Measurements from ENCODE around the gene ZCCHC2.

ZCCHC2 gene

DNA sequence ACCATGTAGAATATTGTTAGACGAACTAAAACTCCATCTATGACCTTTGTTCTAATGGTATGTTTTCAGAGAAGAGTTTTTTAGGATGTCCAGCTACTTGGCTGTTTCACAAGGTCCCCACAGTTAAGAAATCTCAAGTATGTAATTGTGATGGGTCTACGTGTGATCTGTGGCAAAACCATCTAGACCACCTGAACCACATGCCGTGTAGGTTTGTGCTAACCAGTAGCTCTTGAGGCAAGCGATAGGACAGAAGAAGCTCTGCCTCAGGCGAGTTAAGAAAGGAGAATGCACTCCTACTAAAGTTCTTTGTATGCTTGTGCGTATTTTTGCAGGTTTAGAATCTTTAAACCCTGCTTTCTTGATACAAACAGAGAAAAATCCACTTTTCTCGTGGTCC lies 13.2 kb downstream of the ZCCHC2 start:
- H3K4me3 ChIP-seq (ENCODE audit: low read depth, low read length): no peak overlapping the region
- TF ChIP-seq, protein P1, sequence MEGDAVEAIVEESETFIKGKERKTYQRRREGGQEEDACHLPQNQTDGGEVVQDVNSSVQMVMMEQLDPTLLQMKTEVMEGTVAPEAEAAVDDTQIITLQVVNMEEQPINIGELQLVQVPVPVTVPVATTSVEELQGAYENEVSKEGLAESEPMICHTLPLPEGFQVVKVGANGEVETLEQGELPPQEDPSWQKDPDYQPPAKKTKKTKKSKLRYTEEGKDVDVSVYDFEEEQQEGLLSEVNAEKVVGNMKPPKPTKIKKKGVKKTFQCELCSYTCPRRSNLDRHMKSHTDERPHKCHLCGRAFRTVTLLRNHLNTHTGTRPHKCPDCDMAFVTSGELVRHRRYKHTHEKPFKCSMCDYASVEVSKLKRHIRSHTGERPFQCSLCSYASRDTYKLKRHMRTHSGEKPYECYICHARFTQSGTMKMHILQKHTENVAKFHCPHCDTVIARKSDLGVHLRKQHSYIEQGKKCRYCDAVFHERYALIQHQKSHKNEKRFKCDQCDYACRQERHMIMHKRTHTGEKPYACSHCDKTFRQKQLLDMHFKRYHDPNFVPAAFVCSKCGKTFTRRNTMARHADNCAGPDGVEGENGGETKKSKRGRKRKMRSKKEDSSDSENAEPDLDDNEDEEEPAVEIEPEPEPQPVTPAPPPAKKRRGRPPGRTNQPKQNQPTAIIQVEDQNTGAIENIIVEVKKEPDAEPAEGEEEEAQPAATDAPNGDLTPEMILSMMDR (conservative IDR thresholded peaks at IDR 0.05; ENCODE audit: low read depth, low read length): no peak
- no peak for DNase-seq (ENCODE audit: low read depth)

DNA sequence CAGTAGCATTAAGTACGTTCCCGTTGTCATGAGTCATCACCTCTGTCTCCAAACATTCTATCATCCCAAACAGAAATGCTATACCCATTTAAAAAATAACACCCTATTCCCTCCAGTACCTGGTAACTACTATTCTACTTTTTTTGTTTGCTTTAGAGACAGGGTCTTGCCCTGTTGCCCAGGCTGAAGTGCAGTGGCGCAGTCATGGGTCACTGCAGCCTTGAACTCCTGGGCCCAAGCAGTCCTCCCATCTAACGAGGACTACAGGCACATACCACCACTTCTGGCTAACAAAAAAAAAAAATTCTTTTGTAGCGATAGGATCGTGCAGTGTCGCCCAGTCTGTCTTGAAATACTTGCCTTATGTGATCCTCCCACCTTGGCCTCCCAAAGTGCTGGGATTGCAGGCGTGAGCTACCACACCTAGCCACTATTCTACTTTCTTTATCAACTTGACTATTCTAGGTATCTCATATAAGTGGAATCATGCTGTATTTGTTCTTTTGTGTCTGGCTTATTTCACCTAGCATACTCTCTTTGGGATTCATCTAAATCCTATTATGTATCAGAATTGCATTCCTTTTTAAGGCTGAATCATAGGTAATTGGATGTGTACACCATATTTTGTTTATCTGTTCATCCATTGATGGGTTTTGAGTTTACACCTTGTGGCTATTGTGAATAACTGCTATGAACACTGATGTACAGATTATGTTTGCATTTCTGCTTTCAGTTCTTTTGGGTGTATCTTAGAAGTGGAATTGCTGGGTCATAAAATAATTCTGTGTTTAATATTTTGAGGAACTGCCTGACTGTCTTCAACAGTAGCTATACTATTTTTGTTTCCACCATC lies 14.4 kb downstream of the ZCCHC2 start:
- no peak for DNase-seq (ENCODE audit: low read depth)
- TF ChIP-seq, protein P1 (conservative IDR thresholded peaks at IDR 0.05; ENCODE audit: low read depth, low read length): no peak
- no peak overlapping the region for H3K4me3 ChIP-seq (ENCODE audit: low read depth, low read length)

DNA sequence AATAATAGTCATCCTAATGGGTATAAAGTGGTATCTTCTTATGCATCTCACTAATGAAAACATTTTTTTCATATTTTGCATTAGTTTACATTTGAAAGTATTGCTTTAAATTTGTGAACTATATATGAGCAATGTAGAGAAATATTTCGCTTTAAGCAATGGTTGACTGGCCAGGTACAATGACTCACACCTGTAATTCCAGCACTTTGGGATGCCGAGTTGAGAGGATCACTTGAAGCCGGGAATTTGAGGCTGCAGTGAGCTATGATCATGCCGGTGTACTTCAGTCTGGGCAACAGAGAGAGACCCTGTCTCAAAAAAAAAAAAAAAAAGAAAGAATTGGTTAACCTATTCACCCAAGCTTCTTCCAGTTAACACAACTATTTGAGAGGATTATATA lies 15.1 kb downstream of the ZCCHC2 start:
- no peak for DNase-seq (ENCODE audit: low read depth)
- H3K4me3 ChIP-seq (ENCODE audit: low read depth, low read length): no peak overlapping the region
- TF ChIP-seq, protein P1 (conservative IDR thresholded peaks at IDR 0.05; ENCODE audit: low read depth, low read length): no peak

DNA sequence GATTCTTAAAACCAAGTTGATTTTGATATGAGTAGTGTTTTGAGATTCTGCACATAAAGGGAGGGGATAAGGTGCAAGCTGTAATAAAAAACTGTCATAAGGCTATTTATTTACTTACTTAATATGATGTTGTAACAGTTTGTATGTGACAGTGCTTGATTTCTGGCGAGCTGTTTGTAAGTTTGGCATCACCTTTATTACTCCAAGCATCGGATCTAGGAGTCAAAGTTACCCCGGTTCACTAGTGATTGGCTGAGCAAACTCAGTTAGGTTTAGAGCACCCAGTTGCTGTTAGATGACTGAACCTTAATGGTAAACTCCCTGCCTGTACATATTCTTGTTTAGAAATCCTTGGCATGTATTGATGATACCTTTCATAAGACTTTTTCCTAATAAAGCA lies 16.1 kb downstream of the ZCCHC2 start:
- TF ChIP-seq, protein P1 (conservative IDR thresholded peaks at IDR 0.05; ENCODE audit: low read depth, low read length): no peak
- H3K4me3 ChIP-seq (ENCODE audit: low read depth, low read length): no peak overlapping the region
- no peak for DNase-seq (ENCODE audit: low read depth)

DNA sequence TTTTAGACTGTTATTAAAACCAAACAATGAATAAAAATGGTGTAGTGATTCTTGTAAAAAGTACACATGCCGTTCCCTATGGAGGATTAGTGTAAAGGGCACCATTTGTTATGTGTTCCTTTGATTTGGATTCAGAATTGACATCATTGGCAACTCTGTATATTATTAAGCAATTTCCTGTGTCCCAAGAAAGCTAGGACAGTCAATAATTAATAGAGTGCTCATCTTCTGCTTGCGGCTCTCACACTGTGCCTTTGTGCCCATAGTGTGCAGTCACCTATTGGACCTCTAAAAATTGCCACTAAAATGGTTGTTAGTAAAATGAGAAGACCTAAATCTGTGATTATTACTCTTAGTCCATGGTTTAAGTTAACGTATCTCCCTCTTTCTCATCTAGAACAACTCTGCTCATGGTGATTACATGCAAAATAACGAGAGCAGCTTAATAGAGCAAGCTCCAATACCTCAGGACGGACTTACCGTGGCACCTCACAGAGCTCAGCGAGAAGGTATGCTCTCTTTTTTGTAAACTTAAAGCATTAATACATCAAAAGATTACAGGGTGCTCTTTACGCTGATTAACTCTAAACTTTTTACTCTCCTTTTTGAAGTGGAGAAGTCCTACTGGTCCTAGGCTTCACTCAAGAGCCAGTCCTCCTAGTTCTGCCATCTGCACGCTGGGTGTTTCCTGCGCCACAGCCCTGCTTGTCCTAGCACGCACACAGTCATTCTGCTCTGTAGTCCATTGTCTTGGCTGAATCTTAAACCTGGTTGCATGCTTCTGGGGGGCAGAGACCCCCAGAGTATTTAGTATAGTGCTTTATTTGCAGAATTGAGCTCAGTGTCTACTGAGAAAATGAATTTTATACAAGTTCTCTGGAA lies 16.7 kb downstream of the ZCCHC2 start:
- H3K4me3 ChIP-seq (ENCODE audit: low read depth, low read length): no peak overlapping the region
- no peak for DNase-seq (ENCODE audit: low read depth)
- TF ChIP-seq, protein P1 (conservative IDR thresholded peaks at IDR 0.05; ENCODE audit: low read depth, low read length): no peak

DNA sequence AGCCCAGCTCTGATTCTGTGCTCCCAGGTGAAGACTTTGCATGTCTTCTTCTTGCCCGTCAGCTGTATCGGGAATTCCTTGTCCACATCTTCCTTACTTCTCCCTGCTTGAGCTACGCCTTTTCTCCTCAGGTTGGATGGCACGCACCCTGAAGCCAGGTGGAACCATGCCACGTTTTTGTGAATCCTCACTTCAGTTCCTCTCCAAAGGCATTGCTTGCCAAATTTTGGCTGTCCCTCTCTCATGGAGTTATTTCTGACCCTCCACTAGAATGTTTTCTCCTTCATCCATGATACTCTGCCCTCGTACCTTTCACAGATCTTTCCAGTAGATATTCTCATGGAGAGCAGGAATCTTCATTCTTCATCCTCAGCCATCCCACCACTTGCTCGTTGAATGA lies 20.2 kb downstream of the ZCCHC2 start:
- TF ChIP-seq, protein P1 (conservative IDR thresholded peaks at IDR 0.05; ENCODE audit: low read depth, low read length): no peak
- no peak overlapping the region for H3K4me3 ChIP-seq (ENCODE audit: low read depth, low read length)
- DNase-seq (ENCODE audit: low read depth): no peak
